HL-60 (cell line): ENCODE data around the gene FCF1.

Source experiments
- CTCF ChIP-seq: IDR thresholded peaks from one replicate; pipeline ENCODE4 v1.5.1; 2011; ENCODE audit warnings: low read length, control low read depth, inconsistent platforms; ENCODE audit not compliant: insufficient read depth
- POLR2AphosphoS5 ChIP-seq: IDR thresholded peaks from 2 replicates; pipeline ENCODE4 v1.6.1; 2012; ENCODE audit warnings: low read depth
- REST ChIP-seq: IDR thresholded peaks from 2 replicates; pipeline ENCODE4 v1.6.1; 2012; ENCODE audit warnings: low read depth; ENCODE audit not compliant: insufficient replicate concordance

GRCh38 chr14:74682169-74682952, 30.6 kb upstream of the FCF1 start:
- TF ChIP-seq CTCF (no peak), POLR2AphosphoS5 (no peak), REST (no peak)
